ENCODE data around the gene ANHX. TPM values are rescaled to one million over a fixed set of nuclear protein-coding genes. Genes with fewer than 3 reads are reported as not detected.

ANHX gene
- total RNA-seq, 1 experiment from 2014 or later: not detected

DNA sequence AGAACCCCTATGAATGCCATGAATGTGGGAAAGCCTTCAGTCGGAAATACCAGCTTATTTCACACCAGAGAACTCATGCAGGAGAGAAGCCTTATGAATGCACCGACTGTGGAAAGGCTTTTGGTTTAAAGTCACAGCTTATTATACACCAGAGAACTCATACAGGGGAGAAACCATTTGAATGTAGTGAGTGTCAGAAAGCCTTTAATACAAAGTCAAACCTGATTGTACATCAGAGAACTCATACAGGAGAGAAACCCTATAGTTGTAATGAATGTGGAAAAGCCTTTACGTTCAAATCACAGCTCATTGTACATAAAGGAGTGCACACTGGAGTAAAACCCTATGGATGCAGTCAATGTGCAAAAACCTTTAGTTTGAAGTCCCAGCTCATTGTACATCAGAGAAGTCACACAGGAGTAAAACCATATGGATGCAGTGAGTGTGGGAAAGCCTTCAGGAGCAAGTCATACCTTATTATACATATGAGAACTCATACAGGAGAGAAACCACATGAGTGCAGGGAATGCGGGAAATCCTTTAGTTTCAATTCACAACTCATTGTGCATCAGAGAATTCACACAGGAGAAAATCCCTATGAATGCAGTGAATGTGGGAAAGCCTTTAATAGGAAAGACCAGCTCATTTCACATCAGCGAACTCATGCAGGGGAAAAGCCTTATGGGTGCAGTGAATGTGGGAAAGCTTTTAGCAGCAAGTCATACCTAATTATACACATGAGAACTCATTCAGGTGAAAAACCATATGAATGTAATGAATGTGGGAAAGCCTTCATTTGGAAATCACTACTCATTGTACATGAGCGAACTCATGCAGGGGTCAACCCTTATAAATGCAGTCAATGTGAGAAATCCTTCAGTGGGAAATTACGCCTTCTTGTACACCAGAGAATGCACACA, 32.1 kb downstream of the ANHX start:
- Mint-ChIP-seq H3K9me3 (ENCODE audit: low read depth, unreplicated experiment) (peaks cover 26% of the 10 kb centered on the region), H3K4me3 (ENCODE audit: low read depth, unreplicated experiment) (no peak overlapping the region), H3K36me3 (ENCODE audit: insufficient read depth, unreplicated experiment) (peaks cover 46% of the 10 kb centered on the region), H3K4me1 (ENCODE audit: low read depth, unreplicated experiment) (no peaks in the 10 kb centered on the region), H3K27me3 (ENCODE audit: unreplicated experiment) (no peaks in the 10 kb centered on the region), H3K27ac (ENCODE audit: unreplicated experiment) (peak overlapping the region; percentile 77)
- TSS peak; percentile 4 for BruUV-seq (replicated peaks)
- no peak for DNase-seq
- TF ChIP-seq, protein P1, sequence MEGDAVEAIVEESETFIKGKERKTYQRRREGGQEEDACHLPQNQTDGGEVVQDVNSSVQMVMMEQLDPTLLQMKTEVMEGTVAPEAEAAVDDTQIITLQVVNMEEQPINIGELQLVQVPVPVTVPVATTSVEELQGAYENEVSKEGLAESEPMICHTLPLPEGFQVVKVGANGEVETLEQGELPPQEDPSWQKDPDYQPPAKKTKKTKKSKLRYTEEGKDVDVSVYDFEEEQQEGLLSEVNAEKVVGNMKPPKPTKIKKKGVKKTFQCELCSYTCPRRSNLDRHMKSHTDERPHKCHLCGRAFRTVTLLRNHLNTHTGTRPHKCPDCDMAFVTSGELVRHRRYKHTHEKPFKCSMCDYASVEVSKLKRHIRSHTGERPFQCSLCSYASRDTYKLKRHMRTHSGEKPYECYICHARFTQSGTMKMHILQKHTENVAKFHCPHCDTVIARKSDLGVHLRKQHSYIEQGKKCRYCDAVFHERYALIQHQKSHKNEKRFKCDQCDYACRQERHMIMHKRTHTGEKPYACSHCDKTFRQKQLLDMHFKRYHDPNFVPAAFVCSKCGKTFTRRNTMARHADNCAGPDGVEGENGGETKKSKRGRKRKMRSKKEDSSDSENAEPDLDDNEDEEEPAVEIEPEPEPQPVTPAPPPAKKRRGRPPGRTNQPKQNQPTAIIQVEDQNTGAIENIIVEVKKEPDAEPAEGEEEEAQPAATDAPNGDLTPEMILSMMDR (IDR thresholded peaks at IDR 0.05; ENCODE audit: unreplicated experiment): no peak
- CTCF ChIA-PET: no interaction called here
- intact Hi-C loops (cut with micrococcal nuclease; ENCODE audit: unreplicated experiment): no loop called here

DNA sequence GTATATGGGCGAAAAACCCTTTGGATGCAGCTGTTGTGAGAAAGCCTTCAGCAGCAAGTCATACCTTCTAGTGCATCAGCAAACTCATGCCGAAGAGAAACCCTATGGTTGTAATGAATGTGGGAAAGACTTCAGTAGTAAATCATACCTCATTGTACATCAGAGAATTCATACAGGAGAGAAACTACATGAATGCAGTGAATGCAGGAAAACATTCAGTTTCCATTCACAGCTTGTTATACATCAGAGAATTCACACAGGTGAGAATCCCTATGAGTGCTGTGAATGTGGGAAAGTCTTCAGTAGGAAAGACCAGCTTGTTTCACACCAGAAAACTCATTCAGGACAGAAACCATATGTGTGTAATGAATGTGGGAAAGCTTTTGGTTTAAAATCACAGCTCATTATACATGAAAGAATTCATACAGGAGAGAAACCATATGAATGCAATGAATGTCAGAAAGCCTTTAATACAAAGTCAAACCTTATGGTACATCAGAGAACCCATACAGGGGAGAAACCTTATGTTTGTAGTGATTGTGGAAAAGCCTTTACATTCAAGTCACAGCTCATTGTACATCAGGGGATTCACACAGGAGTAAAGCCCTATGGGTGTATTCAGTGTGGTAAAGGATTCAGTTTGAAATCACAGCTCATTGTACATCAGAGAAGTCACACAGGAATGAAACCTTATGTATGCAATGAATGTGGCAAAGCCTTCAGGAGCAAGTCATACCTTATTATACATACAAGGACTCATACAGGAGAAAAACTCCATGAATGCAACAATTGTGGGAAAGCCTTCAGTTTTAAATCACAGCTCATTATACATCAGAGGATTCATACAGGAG, 33.0 kb downstream of the ANHX start:
- Mint-ChIP-seq H3K27ac (ENCODE audit: unreplicated experiment) (peak overlapping the region; percentile 77), H3K4me3 (ENCODE audit: low read depth, unreplicated experiment) (no peak overlapping the region), H3K27me3 (ENCODE audit: unreplicated experiment) (no peaks in the 10 kb centered on the region), H3K36me3 (ENCODE audit: insufficient read depth, unreplicated experiment) (peaks cover 46% of the 10 kb centered on the region), H3K4me1 (ENCODE audit: low read depth, unreplicated experiment) (no peaks in the 10 kb centered on the region), H3K9me3 (ENCODE audit: low read depth, unreplicated experiment) (peaks cover 24% of the 10 kb centered on the region)
- no TSS peak for BruUV-seq (replicated peaks)
- TF ChIP-seq, protein P1 (IDR thresholded peaks at IDR 0.05; ENCODE audit: unreplicated experiment): no peak
- intact Hi-C loops (cut with micrococcal nuclease; ENCODE audit: unreplicated experiment): no loop called here
- CTCF ChIA-PET: no interaction called here
- no peak for DNase-seq

DNA sequence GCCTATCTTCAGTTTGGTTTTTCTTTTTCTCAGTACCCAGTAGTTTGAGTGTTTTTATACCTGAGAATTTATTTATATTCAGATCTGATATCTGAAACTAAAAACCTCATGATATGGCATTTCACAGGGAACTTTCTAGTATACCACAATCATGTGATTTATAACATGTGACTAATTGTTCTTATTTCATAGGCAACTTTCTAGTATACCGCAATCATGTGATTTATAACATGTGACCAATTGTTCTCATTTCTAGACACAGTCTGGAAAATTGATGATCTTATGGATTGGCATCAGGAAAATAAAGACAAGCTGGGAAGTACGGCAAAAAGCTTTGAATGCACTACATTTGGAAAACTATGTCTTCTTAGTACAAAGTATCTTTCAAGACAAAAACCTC, 33.8 kb downstream of the ANHX start:
- TF ChIP-seq, protein P1 (IDR thresholded peaks at IDR 0.05; ENCODE audit: unreplicated experiment): no peak
- no peaks in the 10 kb centered on the region for H3K4me1 Mint-ChIP-seq (ENCODE audit: low read depth, unreplicated experiment)
- peaks cover 24% of the 10 kb centered on the region for H3K9me3 Mint-ChIP-seq (ENCODE audit: low read depth, unreplicated experiment)
- CTCF ChIA-PET: no interaction called here
- H3K4me3 Mint-ChIP-seq (ENCODE audit: low read depth, unreplicated experiment): no peak overlapping the region
- no peak for DNase-seq
- intact Hi-C loops (cut with micrococcal nuclease; ENCODE audit: unreplicated experiment): no loop called here
- no peaks in the 10 kb centered on the region for H3K27me3 Mint-ChIP-seq (ENCODE audit: unreplicated experiment)
- H3K27ac Mint-ChIP-seq (ENCODE audit: unreplicated experiment): no peak overlapping the region
- no TSS peak for BruUV-seq (replicated peaks)
- H3K36me3 Mint-ChIP-seq (ENCODE audit: insufficient read depth, unreplicated experiment): peaks cover 46% of the 10 kb centered on the region

DNA sequence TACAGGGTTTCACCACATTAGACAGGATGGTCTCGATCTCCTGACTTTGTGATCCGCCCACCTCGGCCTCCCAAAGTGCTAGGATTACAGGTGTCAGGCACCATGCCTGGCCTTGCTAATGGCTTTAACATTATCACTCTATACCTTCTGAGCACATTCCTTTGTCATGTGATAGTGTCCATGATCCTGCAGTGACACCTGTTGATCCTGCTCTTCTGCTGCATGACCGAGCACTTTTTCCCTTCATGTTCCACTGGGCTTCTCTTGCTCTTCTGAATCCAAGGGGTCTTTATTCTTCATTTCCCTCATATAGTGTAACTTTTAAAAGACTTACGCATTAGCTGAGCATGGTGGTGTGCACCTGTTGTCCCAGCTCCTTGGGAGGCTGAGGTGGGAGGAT, 42.8 kb downstream of the ANHX start:
- TF ChIP-seq, protein P1 (IDR thresholded peaks at IDR 0.05; ENCODE audit: unreplicated experiment): no peak
- no peaks in the 10 kb centered on the region for H3K27me3 Mint-ChIP-seq (ENCODE audit: unreplicated experiment)
- H3K36me3 Mint-ChIP-seq (ENCODE audit: insufficient read depth, unreplicated experiment): peaks cover 71% of the 10 kb centered on the region
- no peak overlapping the region for H3K4me3 Mint-ChIP-seq (ENCODE audit: low read depth, unreplicated experiment)
- no peaks in the 10 kb centered on the region for H3K4me1 Mint-ChIP-seq (ENCODE audit: low read depth, unreplicated experiment)
- intact Hi-C loops (cut with micrococcal nuclease; ENCODE audit: unreplicated experiment): no loop called here
- H3K9me3 Mint-ChIP-seq (ENCODE audit: low read depth, unreplicated experiment): peaks cover 30% of the 10 kb centered on the region
- BruUV-seq (replicated peaks): no TSS peak
- no peak overlapping the region for H3K27ac Mint-ChIP-seq (ENCODE audit: unreplicated experiment)
- CTCF ChIA-PET: no interaction called here
- DNase-seq: no peak

All from Calu3 (cell line).